Measurements from ENCODE around the gene KLHL6.
A peak's percentile ranks its signal among the peaks of the same experiment; 100 is the strongest.
"Not testable (repeated sequence)": the region's sequence is repeated elsewhere in the genome, so short reads cannot be mapped to it uniquely, and the experiment has no call there.

The KLHL6 gene

GRCh38 chr3:183444748-183445147, 110.8 kb downstream of the KLHL6 start:
- Mint-ChIP-seq H3K27ac (no peak overlapping the region), H3K27me3 (no peaks in the 10 kb centered on the region), H3K4me1 (peaks cover 12% of the 10 kb centered on the region), H3K4me3 (no peak overlapping the region), H3K9me3 (peaks cover 12 to 16% of the 10 kb centered on the region in 2 donors)
- DNase-seq (no peak), ATAC-seq (no peak)

DNA sequence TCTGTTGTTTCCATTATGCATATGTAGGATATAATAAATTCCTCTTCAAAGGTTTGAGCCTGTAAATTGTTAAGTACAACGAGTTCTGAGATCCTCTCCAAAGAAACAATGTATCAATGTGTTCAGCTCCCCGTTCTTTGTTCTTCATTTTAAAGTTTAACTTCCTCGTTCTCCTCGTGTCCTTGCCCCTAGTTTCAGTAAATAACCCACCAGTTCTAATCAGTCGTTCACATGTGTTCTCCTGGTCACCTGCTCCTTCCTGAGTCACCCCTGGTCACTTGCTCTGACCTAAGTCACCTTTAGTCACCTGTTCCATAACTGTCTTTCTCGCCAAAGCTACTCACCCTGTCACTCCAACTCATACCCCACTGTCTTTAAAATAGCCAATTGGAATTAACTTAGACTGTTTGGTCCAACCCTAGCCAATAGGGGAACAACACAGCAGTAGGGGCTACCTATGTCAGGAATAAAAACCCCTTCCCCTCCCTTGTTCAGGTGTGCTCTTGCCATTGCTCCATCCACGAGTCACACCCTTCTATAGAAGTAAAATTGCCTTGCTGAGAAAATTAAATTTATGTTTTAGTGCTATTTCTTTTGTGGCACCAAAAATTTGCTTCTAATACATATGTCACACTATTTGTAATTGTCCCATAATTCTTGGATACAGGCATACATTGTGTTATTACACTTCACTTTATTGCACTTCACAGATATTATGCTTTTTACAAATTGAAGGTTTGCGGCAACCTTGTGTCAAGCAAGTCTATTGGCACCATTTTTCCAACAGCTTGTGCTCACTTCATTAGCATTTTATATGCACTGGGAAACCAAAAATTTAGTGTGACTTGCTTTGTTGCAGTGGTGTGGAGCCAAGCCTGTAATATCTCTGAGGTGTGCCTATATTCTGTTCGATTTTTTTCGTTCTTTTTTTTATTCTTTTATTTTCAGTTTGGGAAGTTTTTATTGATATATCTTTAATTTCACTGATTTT, 111.8 kb downstream of the KLHL6 start:
- Mint-ChIP-seq H3K9me3 (peaks cover 12 to 16% of the 10 kb centered on the region in 2 donors), H3K4me3 (no peak overlapping the region), H3K27ac (no peak overlapping the region), H3K4me1 (peaks cover 10% of the 10 kb centered on the region), H3K27me3 (no peaks in the 10 kb centered on the region)
- ATAC-seq (no peak), DNase-seq (no peak)

DNA sequence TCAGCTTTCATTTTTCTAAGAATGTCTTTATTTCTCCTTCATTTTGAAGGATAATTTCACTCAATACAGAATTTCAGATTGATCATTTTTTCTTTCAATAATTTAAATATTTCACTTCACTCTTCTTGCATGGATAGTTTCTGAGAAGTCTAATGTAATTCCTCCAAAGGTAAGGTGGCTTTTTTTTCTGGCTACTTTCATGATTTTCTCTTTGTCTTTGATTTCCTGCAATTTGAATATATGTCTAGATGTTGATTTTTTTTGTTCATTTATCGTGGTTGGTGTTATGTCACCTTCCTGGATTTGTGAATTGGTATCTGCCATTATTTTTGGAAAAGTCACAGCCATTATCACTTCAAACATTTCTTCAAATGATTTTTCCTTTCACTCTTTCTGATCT, 112.5 kb downstream of the KLHL6 start:
- no peaks in the 10 kb centered on the region for H3K27me3 Mint-ChIP-seq
- peaks cover 12 to 16% of the 10 kb centered on the region in 2 donors for H3K9me3 Mint-ChIP-seq
- H3K27ac Mint-ChIP-seq: no peak overlapping the region
- peaks cover 6% of the 10 kb centered on the region for H3K4me1 Mint-ChIP-seq
- ATAC-seq (no peak), DNase-seq (no peak)
- H3K4me3 Mint-ChIP-seq: no peak overlapping the region

- DNase-seq, H3K27ac Mint-ChIP-seq, H3K4me3 Mint-ChIP-seq, H3K27me3 Mint-ChIP-seq, H3K4me1 Mint-ChIP-seq, ATAC-seq: not testable (repeated sequence)
- H3K9me3 Mint-ChIP-seq: peaks cover 12 to 16% of the 10 kb centered on the region in 2 donors
Measured at GRCh38 chr3:183440521-183440920, 115.0 kb downstream of the KLHL6 start.

GRCh38 chr3:183439515-183439914, 116.0 kb downstream of the KLHL6 start:
- Mint-ChIP-seq H3K27ac (no peak overlapping the region), H3K4me3 (no peak overlapping the region), H3K27me3 (peaks cover under 1% of the 10 kb centered on the region), H3K4me1 (peaks cover 6% of the 10 kb centered on the region), H3K9me3 (peaks cover 12 to 16% of the 10 kb centered on the region in 2 donors)
- DNase-seq (no peak), ATAC-seq (no peak)

- Mint-ChIP-seq H3K4me3 (no peak overlapping the region), H3K27me3 (peaks cover 8% of the 10 kb centered on the region), H3K4me1 (peaks cover 6% of the 10 kb centered on the region), H3K27ac (no peak overlapping the region), H3K9me3 (peaks cover 12 to 13% of the 10 kb centered on the region in 2 donors)
- DNase-seq: no peak
- ATAC-seq: no peak
Measured at GRCh38 chr3:183438735-183439134, 116.8 kb downstream of the KLHL6 start.

DNA sequence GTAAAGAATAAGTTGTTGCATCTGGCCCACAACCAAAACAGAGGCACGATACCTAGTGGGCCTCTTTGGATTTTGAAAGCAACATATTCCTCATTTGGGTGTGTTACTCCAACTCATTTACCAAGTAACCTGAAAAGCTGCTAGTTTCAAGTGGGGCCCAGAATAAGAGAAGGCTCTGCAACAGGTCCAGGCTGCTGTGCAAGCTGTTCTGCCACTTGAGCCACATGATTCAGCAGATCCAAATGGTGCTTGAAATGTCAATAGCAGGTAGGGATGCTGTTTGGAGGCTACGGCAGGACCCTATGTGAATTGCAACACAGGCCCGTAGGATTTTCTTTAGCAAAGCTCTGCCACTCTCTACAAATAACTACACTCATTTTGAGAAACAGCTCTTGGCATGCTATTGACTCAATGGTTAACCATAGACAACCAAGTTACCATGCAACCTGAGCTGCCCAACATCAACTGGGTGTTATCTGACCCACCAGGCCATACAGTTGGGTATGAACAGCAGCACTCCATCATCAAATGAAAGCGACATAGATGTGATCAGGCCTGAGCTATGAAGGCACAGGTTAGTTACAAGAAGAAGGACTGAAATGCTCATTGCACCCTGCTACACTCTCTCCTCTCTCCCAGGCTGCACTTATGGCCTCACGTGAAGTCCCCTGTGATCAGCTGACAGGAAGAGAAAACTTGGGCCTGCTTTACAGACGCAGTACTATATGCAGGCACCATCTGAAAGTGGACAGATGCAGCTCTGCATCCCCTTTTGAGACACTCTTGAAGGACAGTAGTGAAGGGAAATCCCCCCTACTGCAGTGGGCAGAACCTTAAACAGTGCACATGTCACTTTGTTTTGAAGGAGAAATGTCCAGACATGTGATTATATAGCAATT, 117.6 kb downstream of the KLHL6 start:
- Mint-ChIP-seq H3K27ac (no peak overlapping the region), H3K27me3 (peaks cover 9% of the 10 kb centered on the region), H3K4me1 (peaks cover 6% of the 10 kb centered on the region), H3K9me3 (peaks cover 4 to 6% of the 10 kb centered on the region in 2 donors), H3K4me3 (no peak overlapping the region)
- DNase-seq (no peak), ATAC-seq (peak; percentile 18)
